Measurements from ENCODE around the gene ASXL3.

Gene ASXL3

GRCh38 chr18:33676593-33676992 is 98.6 kb downstream of the ASXL3 start:
- TF ChIP-seq CTCF (IDR thresholded peaks at IDR 0.05; ENCODE audit: insufficient read depth, low read length): no peak
- TF ChIP-seq SPI1 (IDR thresholded peaks at IDR 0.05; ENCODE audit: borderline replicate concordance, low read depth): no peak
- no peak for TF ChIP-seq GABPA (IDR thresholded peaks at IDR 0.05; ENCODE audit: low read depth)
- no peak for TF ChIP-seq REST (IDR thresholded peaks at IDR 0.05; ENCODE audit: insufficient replicate concordance, low read depth)
- TF ChIP-seq POLR2AphosphoS5 (IDR thresholded peaks at IDR 0.05; ENCODE audit: low read depth): no peak

GRCh38 chr18:33677891-33678290 is 99.9 kb downstream of the ASXL3 start:
- no peak overlapping the region for H3K27ac ChIP-seq (replicated peaks)
- no peak overlapping the region for H3K4me3 ChIP-seq (replicated peaks; ENCODE audit: insufficient read depth, low read length)
- no peaks in the 10 kb centered on the region for H3K27me3 ChIP-seq (ENCODE audit: insufficient read depth, poor library complexity, severe bottlenecking)
- TF ChIP-seq SPI1 (IDR thresholded peaks at IDR 0.05; ENCODE audit: borderline replicate concordance, low read depth) (no peak), REST (IDR thresholded peaks at IDR 0.05; ENCODE audit: insufficient replicate concordance, low read depth) (no peak), CTCF (IDR thresholded peaks at IDR 0.05; ENCODE audit: insufficient read depth, low read length) (no peak), GABPA (IDR thresholded peaks at IDR 0.05; ENCODE audit: low read depth) (no peak), POLR2AphosphoS5 (IDR thresholded peaks at IDR 0.05; ENCODE audit: low read depth) (no peak)
- DNase-seq (ENCODE audit: low read depth in 1 of 2, low spot score in 1 of 2): no peak

More at GRCh38 chr18:33676593-33676992, 98.6 kb downstream of the ASXL3 start:
- DNase-seq (ENCODE audit: low read depth in 1 of 2, low spot score in 1 of 2): no peak
- Histone ChIP-seq H3K4me3 (replicated peaks; ENCODE audit: insufficient read depth, low read length) (no peak overlapping the region), H3K27me3 (ENCODE audit: insufficient read depth, poor library complexity, severe bottlenecking) (no peaks in the 10 kb centered on the region), H3K27ac (replicated peaks) (no peak overlapping the region)

- H3K27me3 ChIP-seq (ENCODE audit: insufficient read depth, poor library complexity, severe bottlenecking): no peaks in the 10 kb centered on the region
- no peak overlapping the region for H3K4me3 ChIP-seq (replicated peaks; ENCODE audit: insufficient read depth, low read length)
- no peak for TF ChIP-seq REST (IDR thresholded peaks at IDR 0.05; ENCODE audit: insufficient replicate concordance, low read depth)
- TF ChIP-seq SPI1 (IDR thresholded peaks at IDR 0.05; ENCODE audit: borderline replicate concordance, low read depth): no peak
- no peak for TF ChIP-seq GABPA (IDR thresholded peaks at IDR 0.05; ENCODE audit: low read depth)
- TF ChIP-seq POLR2AphosphoS5 (IDR thresholded peaks at IDR 0.05; ENCODE audit: low read depth): no peak
- TF ChIP-seq CTCF (IDR thresholded peaks at IDR 0.05; ENCODE audit: insufficient read depth, low read length): no peak
- H3K27ac ChIP-seq (replicated peaks): no peak overlapping the region
- DNase-seq (ENCODE audit: low read depth in 1 of 2, low spot score in 1 of 2): no peak
These were observed 104.4 kb downstream of the ASXL3 start for GRCh38 chr18:33682436-33682835.
